ENCODE measurements around the gene CDK1.

The CDK1 gene

GRCh38 chr10:60778214-60778970, at the start of gene CDK1:
TSS of gene CDK1 (plus strand) at chr10:60778478. CDS start at chr10:60780166, 1,688 bp downstream.
- DNase-seq (ENCODE audit: low spot score): peak; percentile 96

- DNase-seq (ENCODE audit: low spot score): no peak
Observed at GRCh38 chr10:60729106-60729505, 49.2 kb upstream of the CDK1 start.

- no peak for DNase-seq (ENCODE audit: low spot score)
Observed at GRCh38 chr10:60731134-60731885, 47.0 kb upstream of the CDK1 start.

DNA sequence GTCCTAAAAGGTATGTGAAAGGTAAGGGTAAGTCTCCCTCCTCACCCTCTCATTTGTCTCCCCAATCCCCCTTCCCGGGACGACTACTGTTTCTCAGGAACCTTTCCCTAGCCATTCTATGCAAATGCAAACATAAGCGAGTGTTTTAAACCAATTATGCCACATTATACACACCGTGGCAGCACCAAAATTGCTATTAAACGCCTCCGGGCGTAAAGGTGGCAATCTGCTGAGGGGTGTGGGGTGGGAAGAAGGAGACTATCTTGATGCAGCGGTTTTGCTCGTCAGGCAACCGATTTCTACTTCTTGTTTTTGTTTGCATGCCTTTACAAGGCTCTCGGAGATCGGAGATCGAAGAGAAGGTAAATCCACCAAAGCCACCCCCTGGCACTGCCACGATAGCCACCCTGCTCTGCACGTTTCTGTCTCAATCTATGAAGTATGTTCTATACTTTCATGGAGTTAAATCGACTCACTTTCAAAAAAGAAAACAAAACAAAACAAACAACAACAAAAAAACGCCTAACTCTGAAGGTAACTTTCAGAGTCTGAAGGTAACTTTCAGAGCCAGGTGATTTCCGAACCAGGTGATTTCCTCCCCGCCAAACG, 46.0 kb upstream of the CDK1 start:
- DNase-seq (ENCODE audit: low spot score): no peak

GRCh38 chr10:60732807-60733516, 45.3 kb upstream of the CDK1 start:
- peak; percentile 27 for DNase-seq (ENCODE audit: low spot score)

- DNase-seq (ENCODE audit: low spot score): peak; percentile 78
Observed at GRCh38 chr10:60733517-60733822, 44.8 kb upstream of the CDK1 start.

DNA sequence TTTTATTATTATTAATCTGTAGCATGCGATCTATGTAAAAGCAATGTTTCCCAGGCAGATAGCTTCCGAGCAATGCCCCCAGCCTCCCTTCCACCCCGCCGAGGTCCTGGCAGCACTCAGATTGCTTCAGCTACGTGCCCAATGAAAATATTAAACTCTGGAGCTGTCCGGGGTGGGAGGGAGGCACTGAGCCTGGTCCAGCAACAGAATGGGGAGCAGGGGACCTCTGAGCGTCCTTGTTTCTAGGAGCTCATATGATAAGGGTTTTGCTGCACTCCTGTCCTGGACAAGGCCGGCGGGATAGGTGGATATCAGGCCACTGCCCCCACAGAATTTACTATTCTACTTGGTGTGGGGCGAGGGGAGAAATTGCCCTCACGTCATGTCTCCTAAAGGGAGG, 44.5 kb upstream of the CDK1 start:
- DNase-seq (ENCODE audit: low spot score): no peak

DNA sequence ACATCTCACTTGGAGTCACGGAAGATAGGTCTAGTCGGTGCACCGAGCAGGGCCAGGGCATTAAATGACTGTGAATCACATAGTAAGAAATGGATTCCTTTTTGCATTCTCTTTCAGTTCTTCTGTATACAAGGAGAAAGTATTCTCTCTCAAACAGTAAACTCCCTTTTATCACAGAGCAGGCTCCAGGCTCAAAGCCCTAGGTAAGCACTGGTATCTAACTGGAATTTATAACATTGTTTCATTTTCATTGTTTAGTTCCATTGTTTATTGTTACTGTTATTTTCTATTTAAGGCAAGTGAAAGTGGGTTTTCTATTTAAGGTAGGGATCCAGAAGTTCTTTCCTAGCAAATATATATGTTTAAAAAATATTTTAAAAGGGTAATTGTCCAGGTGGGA, 44.1 kb upstream of the CDK1 start:
- DNase-seq (ENCODE audit: low spot score): no peak

DNA sequence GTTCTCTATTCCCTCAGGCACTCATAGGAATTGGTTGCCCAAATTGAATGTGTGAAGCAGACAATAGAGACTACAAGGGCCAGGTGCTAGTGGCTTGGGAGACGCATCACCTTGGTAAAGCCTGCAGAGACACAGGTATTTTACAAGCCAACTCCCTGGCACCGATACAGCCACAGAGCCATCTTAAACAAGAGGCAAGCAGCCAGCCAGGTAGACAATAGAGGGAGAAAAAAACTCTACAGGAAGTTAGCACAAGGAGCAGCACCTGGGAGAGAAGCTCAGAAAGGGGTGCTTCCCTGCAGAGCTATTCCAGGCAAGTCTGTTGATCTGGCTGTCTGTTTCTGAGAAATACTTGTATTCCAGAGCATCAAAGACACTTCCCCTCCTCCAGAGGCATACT, 43.0 kb upstream of the CDK1 start:
- peak; percentile 22 for DNase-seq (ENCODE audit: low spot score)

GRCh38 chr10:60737242-60737641, 41.0 kb upstream of the CDK1 start:
- DNase-seq (ENCODE audit: low spot score): no peak

GRCh38 chr10:60739558-60739957, 38.7 kb upstream of the CDK1 start:
- DNase-seq (ENCODE audit: low spot score): no peak

- no peak for DNase-seq (ENCODE audit: low spot score)
Observed at GRCh38 chr10:60742512-60742911, 35.8 kb upstream of the CDK1 start.

GRCh38 chr10:60747817-60748469, 30.3 kb upstream of the CDK1 start:
- DNase-seq (ENCODE audit: low spot score): no peak

DNA sequence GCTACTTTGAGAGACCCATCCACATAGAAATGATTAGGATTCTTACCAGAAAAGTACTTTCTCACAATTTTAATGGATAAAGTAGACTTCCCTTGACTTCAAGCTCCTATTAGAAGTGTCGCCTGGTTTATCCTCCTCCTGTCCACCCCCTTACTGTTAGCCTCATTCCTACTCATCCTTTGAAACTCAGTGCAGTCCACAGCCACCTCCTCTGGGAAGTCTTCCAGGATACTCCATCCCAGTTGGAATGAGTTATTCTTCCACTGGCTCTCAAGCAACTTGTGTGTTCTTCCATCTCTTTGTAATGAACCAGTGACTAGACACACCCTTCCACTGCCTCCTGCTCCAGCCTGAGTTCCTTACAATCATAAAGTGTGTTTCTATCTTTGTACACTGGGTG, 25.1 kb upstream of the CDK1 start:
- no peak for DNase-seq (ENCODE audit: low spot score)

DNA sequence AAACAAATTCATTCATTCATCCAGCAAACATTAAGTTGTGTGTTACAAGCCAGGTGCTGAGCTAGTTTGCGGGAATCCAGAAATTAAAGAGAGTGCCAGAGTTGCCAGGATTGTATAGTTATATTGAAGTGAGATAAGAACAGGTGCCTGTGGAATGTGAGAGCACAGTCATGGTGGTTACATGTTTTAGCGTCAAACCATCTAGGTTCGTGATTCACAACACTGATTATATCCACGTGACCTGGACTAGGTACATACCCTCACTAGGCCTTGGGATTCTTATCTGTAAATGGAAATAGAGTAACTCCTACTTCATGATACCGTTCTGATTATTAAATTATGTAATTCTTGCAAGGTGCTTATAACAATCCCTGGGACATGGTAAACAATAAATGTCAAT, 24.5 kb upstream of the CDK1 start:
- DNase-seq (ENCODE audit: low spot score): no peak

GRCh38 chr10:60757420-60757895, 20.8 kb upstream of the CDK1 start:
- no peak for DNase-seq (ENCODE audit: low spot score)

DNA sequence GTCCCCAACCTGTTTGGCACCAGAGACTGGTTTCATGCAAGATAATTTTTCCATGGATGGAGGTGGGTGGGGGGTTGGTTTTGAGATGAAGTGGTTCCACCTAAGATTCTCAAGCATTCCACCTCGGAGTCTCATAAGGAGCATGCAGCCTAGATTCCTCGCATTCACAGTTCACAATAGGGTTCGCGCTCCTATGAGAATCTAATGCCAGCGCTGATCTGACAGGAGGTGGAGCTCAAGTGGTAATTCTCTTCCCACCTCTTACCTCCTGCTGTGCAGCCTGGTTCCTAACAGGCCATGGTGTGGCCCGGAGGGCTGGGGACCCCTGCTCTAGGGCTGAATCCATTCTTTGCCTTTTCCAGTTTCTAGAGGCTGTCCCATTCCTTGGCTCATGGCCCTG, 19.1 kb upstream of the CDK1 start:
- DNase-seq (ENCODE audit: low spot score): no peak

DNA sequence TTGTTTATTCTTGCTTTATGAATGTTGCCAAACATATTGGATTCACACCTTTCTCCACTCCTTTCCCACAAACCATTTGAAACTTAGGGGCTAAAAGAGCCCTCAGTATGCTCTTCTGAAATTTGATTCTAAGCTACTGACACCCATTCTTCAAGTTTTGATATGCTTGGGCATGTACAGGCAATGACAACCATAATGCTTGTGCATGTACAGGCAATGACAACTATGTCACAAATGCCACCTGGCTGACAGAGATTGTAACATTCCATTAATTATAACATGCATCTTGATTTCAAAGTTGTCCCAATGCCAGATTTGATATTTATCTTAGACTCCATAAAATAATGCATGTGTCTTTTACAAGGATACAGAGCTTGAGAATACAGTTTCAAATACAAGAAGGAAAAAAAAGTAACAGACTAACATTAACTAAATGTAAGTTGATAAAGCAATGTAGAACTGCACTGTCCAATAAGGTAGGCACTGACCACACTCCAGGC, 17.5 kb upstream of the CDK1 start:
- DNase-seq (ENCODE audit: low spot score): no peak

DNA sequence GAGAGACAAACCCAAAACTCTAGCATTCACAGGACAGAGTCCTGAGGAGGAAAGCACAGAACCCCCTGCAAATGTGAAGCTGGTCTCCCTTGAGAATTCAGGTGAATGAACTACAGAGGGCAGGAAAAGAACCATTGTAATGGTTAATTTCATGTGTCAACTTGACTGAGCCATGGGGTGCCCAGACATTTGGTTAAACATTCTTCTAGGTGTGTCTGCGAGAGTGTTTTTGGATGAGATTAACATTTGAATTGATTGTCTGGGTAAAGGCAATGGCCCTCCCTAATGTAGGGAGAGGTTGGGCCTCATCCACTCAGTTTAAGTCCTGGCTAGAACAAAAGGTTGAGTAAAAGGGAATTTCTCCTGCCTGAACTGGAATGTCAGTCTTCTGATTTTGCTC, 15.7 kb upstream of the CDK1 start:
- DNase-seq (ENCODE audit: low spot score): no peak

DNA sequence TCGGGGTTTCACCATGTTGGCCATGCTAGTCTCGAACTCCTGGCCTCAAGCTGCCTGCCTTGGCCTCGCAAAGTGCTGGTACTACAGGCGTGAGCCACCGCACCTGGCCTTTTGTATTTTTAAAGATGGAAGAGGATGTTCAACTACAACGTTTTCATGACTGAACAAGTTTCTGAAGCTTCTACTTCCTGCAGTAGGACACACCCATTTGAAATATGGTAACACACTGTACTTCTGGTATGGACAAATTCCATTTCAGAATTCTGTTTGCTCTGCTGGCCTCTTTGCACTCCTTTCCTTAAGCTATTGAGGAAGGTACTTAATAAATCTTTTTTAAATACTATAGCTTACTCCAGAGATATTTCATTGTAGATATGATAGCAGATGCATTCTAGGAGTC, 10.9 kb upstream of the CDK1 start:
- no peak for DNase-seq (ENCODE audit: low spot score)

- no peak for DNase-seq (ENCODE audit: low spot score)
Observed at GRCh38 chr10:60769406-60769805, 8.9 kb upstream of the CDK1 start.

DNA sequence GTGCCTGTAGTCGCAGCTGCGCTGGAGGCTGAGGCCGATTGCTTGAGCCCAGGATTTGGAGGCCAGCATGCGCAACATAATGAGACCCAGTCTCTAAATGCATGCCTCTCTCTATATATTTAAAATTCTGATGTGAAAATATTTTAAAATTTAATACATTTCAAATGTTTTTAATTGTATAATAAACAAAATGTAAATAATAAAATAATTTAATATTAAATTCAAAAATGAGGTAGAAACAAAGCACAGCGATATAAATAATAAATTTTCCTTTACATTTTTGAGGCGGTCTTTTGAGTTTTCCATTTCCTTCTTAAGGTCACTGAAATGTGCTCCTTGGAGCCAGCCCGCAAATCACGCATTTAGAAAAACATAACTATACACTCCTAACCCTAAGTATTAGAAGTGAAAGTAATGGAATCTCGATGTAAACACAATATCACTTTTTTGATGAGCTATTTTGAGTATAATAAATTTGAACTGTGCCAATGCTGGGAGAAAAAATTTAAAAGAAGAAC, 523 bp upstream of the CDK1 start:
- DNase-seq (ENCODE audit: low spot score): no peak

All from LoVo (cell line).